ENCODE measurements around the gene POM121L2. TPM values are rescaled to one million over a fixed set of nuclear protein-coding genes. Genes with fewer than 3 reads are reported as not detected.

POM121L2 gene
- total and polyA plus RNA-seq, 2 donors from 2014 or later, result not detected

DNA sequence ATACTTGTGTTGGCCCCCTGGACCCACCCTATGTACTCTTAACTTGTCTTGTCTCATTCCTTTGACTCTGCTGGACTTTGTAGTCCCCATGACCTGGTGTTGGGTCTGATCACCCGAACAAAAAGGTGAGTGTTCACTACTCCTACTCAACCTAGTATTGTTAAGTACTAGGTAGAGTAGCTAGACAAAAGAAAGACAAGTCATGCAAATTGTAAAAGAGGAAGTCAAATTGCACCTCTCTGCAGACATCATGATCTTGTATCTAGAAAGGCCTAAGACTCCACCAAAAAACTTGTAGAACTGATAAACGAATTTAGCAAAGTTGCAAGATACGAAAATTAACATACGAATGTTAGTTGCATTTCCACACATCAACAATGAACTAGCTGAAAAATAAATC is 40.8 kb upstream of the POM121L2 start:
- FAIRE-seq (no peak), DNase-seq (no peak)
- Histone ChIP-seq H3K9me3 (ENCODE audit: control insufficient read depth in 2 of 3, insufficient read depth in 1 of 3, low read length in 3 of 3) (peaks cover 0 to 21% (median 3%) of the 10 kb centered on the region in 3 donors), H3K4me3 (ENCODE audit: low read length in 3 of 3) (no peak overlapping the region), H3K27me3 (ENCODE audit: control insufficient read depth, insufficient read depth, low read length) (no peaks in the 10 kb centered on the region), H3K36me3 (ENCODE audit: control insufficient read depth in 2 of 3, insufficient read depth in 3 of 3, low read length in 3 of 3) (no peaks in the 10 kb centered on the region), H3K27ac (ENCODE audit: low read depth in 2 of 2, low read length in 2 of 2) (no peak overlapping the region), H3K9ac (ENCODE audit: low read length in 3 of 3) (no peak overlapping the region), H3K4me1 (ENCODE audit: control insufficient read depth in 2 of 3, insufficient read depth in 2 of 3, low read depth in 1 of 3, low read length in 3 of 3) (no peaks in the 10 kb centered on the region)
- intact Hi-C loops (cut with DNase I), result no loop called here
- TF ChIP-seq CTCF (IDR thresholded peaks at IDR 0.05; ENCODE audit: borderline replicate concordance, extremely low read depth, insufficient read depth), result no peak

GRCh38 chr6:27334141-27334540 is 22.1 kb upstream of the POM121L2 start:
- DNase-seq, result no peak
- Histone ChIP-seq H3K27me3 (ENCODE audit: control insufficient read depth, insufficient read depth, low read length) (peaks cover 21% of the 10 kb centered on the region), H3K9ac (ENCODE audit: low read length in 3 of 3) (no peak overlapping the region), H3K36me3 (ENCODE audit: control insufficient read depth in 2 of 3, insufficient read depth in 3 of 3, low read length in 3 of 3) (no peaks in the 10 kb centered on the region), H3K27ac (ENCODE audit: low read depth in 2 of 2, low read length in 2 of 2) (no peak overlapping the region), H3K9me3 (ENCODE audit: control insufficient read depth in 2 of 3, insufficient read depth in 1 of 3, low read length in 3 of 3) (no peaks in the 10 kb centered on the region), H3K4me1 (ENCODE audit: control insufficient read depth in 2 of 3, insufficient read depth in 2 of 3, low read depth in 1 of 3, low read length in 3 of 3) (no peaks in the 10 kb centered on the region), H3K4me3 (ENCODE audit: low read length in 3 of 3) (no peak overlapping the region)
- TF ChIP-seq CTCF (IDR thresholded peaks at IDR 0.05; ENCODE audit: borderline replicate concordance, extremely low read depth, insufficient read depth), result no peak
- no peak for FAIRE-seq
- intact Hi-C loops (cut with DNase I), result no loop called here

DNA sequence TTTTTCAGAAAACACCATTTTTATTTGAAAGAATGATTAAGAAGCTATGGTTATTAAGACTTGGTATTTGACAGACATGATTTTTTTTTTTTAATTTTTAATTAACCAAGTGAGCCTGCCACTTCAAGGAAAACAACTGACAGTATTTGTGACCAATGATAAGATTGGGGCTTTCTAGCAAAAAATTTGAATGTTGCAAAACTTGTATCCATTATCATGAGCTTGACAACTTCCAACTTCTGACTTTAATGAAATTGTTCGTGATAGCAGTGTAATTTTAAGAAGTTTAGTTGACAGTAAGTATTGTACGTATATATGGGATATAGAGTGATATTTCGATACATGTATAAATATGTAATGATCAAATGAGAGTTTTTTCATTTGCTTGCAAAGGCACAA is 21.6 kb upstream of the POM121L2 start:
- FAIRE-seq (no peak), DNase-seq (no peak)
- Histone ChIP-seq H3K9ac (ENCODE audit: low read length in 3 of 3) (no peak overlapping the region), H3K9me3 (ENCODE audit: control insufficient read depth in 2 of 3, insufficient read depth in 1 of 3, low read length in 3 of 3) (no peaks in the 10 kb centered on the region), H3K27ac (ENCODE audit: low read depth in 2 of 2, low read length in 2 of 2) (no peak overlapping the region), H3K27me3 (ENCODE audit: control insufficient read depth, insufficient read depth, low read length) (peaks cover 21% of the 10 kb centered on the region), H3K4me3 (ENCODE audit: low read length in 3 of 3) (no peak overlapping the region), H3K36me3 (ENCODE audit: control insufficient read depth in 2 of 3, insufficient read depth in 3 of 3, low read length in 3 of 3) (no peaks in the 10 kb centered on the region), H3K4me1 (ENCODE audit: control insufficient read depth in 2 of 3, insufficient read depth in 2 of 3, low read depth in 1 of 3, low read length in 3 of 3) (no peaks in the 10 kb centered on the region)
- TF ChIP-seq CTCF (IDR thresholded peaks at IDR 0.05; ENCODE audit: borderline replicate concordance, extremely low read depth, insufficient read depth), result no peak
- intact Hi-C loops (cut with DNase I), result no loop called here
